Uterus (tissue), 4 donors: ENCODE results near the gene CCDC81. TPM values are rescaled to one million over a fixed set of nuclear protein-coding genes. Genes with fewer than 3 reads are reported as not detected.

Experiments used
- DNase-seq, 2 donors: peaks; one replicate each; pipeline ENCODE4 v3.0.0-alpha.2; 2019 to 2020
- H3K27ac ChIP-seq, 2 donors: fragments of 200-600 bp; sonication (generic); 1 replicate in 1 of 2; 2 replicates in 1 of 2; pipeline ENCODE4 v1.5.1; 2016 to 2018
- H3K27me3 ChIP-seq, 2 donors: fragments of 200-600 bp; sonication (generic); one replicate each; pipeline ENCODE4 v1.5.1; 2018 to 2019; ENCODE audit warnings: control low read depth in 1 of 2
- H3K36me3 ChIP-seq, 2 donors: fragments of 200-600 bp; sonication (generic); one replicate each; pipeline ENCODE4 v1.5.1; 2019; ENCODE audit warnings: control low read depth in 1 of 2
- H3K4me1 ChIP-seq, 2 donors: fragments of 200-600 bp; sonication (generic); one replicate each; pipeline ENCODE4 v1.5.1; 2018 to 2019; ENCODE audit warnings: control low read depth in 1 of 2
- H3K4me3 ChIP-seq, 2 donors: fragments of 200-600 bp; sonication (generic); 1 replicate in 1 of 2; 2 replicates in 1 of 2; pipeline ENCODE4 v1.5.1; 2018 to 2019; ENCODE audit warnings: mild to moderate bottlenecking in 1 of 2
- H3K9me3 ChIP-seq, 2 donors: fragments of 200-600 bp; sonication (generic); one replicate each; pipeline ENCODE4 v1.5.1; 2019; ENCODE audit warnings: control low read depth in 1 of 2
- CTCF ChIP-seq, 4 experiments: fragments of 200-600 bp in 2 of 4; fragments of 450-650 bp in 2 of 4; sonication (generic) in 2 of 4; IDR thresholded peaks; one replicate each; pipeline ENCODE4 v1.5.1; 2016 to 2019; ENCODE audit warnings: antibody characterized with exemption in 4 of 4, mild to moderate bottlenecking in 2 of 4, moderate library complexity in 1 of 4
- POLR2A ChIP-seq, 2 donors: fragments of 450-650 bp; IDR thresholded peaks; one replicate each; pipeline ENCODE4 v1.6.1; 2016; ENCODE audit warnings: antibody characterized with exemption in 2 of 2, mild to moderate bottlenecking in 1 of 2, moderate library complexity in 1 of 2
- intact Hi-C: fragments of 100-400 bp; cut with DNase I; formaldehyde crosslinking; loops from one replicate; pipeline ENCODE4 v1.15.1; 2023; ENCODE audit warnings: low total_unique reads
- total RNA-seq, 4 donors: library from RNA; depleted of rRNA in 3 of 4; stranded (reverse); fragments of >200 nt in 3 of 4; gene quantifications; one replicate each; pipeline versions ENCODE4 v1.1.0 to v1.2.4, GENCODE V29; 2014 to 2023
- donor health status: DM: yes; HTN: yes; CAD: no.

The CCDC81 gene
- total RNA-seq, 4 donors from 2014 or later: 0.59 to 9.2 (median 3.4) TPM; not detected in 1

DNA sequence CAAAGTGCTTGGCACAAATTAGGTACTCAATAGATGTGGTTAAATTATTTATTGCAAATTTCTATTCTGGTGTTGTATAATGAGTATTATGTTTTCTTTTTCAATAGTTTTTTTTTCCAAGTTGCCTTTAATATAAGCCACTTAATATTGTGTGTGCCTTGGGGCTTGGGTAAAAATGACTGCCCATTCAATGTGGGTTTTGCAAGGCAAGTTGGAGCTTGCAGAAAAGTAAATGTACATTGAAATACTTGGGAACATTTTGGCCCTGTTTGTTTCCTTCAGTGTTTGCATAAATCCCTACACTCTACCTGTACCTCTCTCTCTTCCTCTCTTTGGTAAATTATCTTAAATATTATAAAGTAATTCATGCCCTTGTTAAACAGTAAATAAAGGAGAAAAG is 2.1 kb upstream of the CCDC81 start:
- DNase-seq: no peak
- H3K4me1 ChIP-seq: no peaks in the 10 kb centered on the region
- no peaks in the 10 kb centered on the region for H3K36me3 ChIP-seq
- no peak overlapping the region for H3K4me3 ChIP-seq
- no peaks in the 10 kb centered on the region for H3K27me3 ChIP-seq
- no peak overlapping the region for H3K27ac ChIP-seq
- TF ChIP-seq CTCF (IDR thresholded peaks at IDR 0.05) (no peak), POLR2A (IDR thresholded peaks at IDR 0.05) (no peak)
- no peaks in the 10 kb centered on the region for H3K9me3 ChIP-seq
- intact Hi-C loops: no loop called here

DNA sequence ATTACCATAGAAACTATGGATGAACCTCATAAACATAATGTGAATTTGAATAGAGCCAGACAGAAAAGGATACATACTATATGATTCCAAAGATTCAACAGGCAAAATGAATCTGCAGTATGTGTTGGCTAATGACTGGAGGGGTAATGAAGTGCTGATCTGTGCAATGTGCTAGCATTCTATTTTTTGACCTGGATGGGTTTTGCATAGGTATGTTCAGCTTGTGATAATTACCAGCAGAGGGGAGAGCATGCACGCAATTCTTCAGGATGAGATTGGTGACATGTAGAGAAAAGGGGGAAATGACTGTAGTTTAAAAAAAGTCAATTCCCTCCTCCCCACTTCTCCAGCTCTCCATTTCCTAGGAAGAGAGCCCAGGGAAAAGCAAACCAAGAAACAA is 618 bp upstream of the CCDC81 start:
- Histone ChIP-seq H3K27me3 (no peaks in the 10 kb centered on the region), H3K9me3 (no peaks in the 10 kb centered on the region), H3K27ac (no peak overlapping the region), H3K4me1 (no peaks in the 10 kb centered on the region), H3K36me3 (no peaks in the 10 kb centered on the region), H3K4me3 (no peak overlapping the region)
- no peak for DNase-seq
- intact Hi-C loops: no loop called here
- no peak for TF ChIP-seq CTCF (IDR thresholded peaks at IDR 0.05)
- TF ChIP-seq POLR2A (IDR thresholded peaks at IDR 0.05): no peak

DNA sequence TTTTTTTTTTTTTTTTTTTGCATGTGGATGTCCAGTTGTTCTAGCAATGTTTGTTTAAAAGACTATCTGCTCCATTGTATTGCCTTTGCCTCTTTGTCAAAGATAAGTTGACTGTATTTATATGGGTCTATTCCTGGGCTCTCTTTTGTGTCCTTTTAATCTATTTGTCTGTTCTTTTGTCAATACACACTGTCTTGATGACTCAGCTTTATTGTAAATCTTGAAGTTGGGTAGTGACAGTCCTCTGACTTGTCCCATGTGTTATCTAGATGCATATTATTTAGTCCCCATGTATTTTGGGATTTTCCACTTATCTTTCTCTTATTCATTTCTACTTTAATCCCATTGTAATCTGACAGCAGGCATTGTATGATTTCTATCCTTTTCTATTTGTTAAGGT is 3.3 kb downstream of the CCDC81 start:
- no peaks in the 10 kb centered on the region for H3K4me1 ChIP-seq
- H3K4me3 ChIP-seq: no peak overlapping the region
- no peaks in the 10 kb centered on the region for H3K9me3 ChIP-seq
- H3K27ac ChIP-seq: no peak overlapping the region
- no peak for TF ChIP-seq CTCF (IDR thresholded peaks at IDR 0.05)
- TF ChIP-seq POLR2A (IDR thresholded peaks at IDR 0.05): no peak
- no peak for DNase-seq
- no peaks in the 10 kb centered on the region for H3K36me3 ChIP-seq
- intact Hi-C loops: no loop called here
- H3K27me3 ChIP-seq: no peaks in the 10 kb centered on the region

GRCh38 chr11:86380295-86381059 is 5.8 kb downstream of the CCDC81 start:
- no peaks in the 10 kb centered on the region for H3K9me3 ChIP-seq
- no peaks in the 10 kb centered on the region for H3K27me3 ChIP-seq
- no peak for TF ChIP-seq POLR2A (IDR thresholded peaks at IDR 0.05)
- no peak for TF ChIP-seq CTCF (IDR thresholded peaks at IDR 0.05)
- intact Hi-C loops: no loop called here
- DNase-seq: no peak
- no peak overlapping the region for H3K27ac ChIP-seq
- H3K36me3 ChIP-seq: no peaks in the 10 kb centered on the region
- H3K4me1 ChIP-seq: no peaks in the 10 kb centered on the region
- no peak overlapping the region for H3K4me3 ChIP-seq

GRCh38 chr11:86383041-86383955 is 8.6 kb downstream of the CCDC81 start:
- H3K27ac ChIP-seq: no peak overlapping the region
- no peaks in the 10 kb centered on the region for H3K27me3 ChIP-seq
- TF ChIP-seq POLR2A (IDR thresholded peaks at IDR 0.05): no peak
- TF ChIP-seq CTCF (IDR thresholded peaks at IDR 0.05): no peak
- H3K4me1 ChIP-seq: no peaks in the 10 kb centered on the region
- no peaks in the 10 kb centered on the region for H3K9me3 ChIP-seq
- H3K36me3 ChIP-seq: no peaks in the 10 kb centered on the region
- intact Hi-C loops: no loop called here
- H3K4me3 ChIP-seq: no peak overlapping the region
- DNase-seq: no peak
